NCI-H2227 treated with DMSO at 0.1 percent for 48 hours (cell line): Measurements from ENCODE around the gene SUFU.
"Not testable (repeated sequence)": the region's sequence is repeated elsewhere in the genome, so short reads cannot be mapped to it uniquely, and the experiment has no call there.

ENCODE experiments used
- DNase-seq: peaks from one replicate; lab custom pipeline; 2025; lab: John Stamatoyannopoulos, UW

The SUFU gene

DNA sequence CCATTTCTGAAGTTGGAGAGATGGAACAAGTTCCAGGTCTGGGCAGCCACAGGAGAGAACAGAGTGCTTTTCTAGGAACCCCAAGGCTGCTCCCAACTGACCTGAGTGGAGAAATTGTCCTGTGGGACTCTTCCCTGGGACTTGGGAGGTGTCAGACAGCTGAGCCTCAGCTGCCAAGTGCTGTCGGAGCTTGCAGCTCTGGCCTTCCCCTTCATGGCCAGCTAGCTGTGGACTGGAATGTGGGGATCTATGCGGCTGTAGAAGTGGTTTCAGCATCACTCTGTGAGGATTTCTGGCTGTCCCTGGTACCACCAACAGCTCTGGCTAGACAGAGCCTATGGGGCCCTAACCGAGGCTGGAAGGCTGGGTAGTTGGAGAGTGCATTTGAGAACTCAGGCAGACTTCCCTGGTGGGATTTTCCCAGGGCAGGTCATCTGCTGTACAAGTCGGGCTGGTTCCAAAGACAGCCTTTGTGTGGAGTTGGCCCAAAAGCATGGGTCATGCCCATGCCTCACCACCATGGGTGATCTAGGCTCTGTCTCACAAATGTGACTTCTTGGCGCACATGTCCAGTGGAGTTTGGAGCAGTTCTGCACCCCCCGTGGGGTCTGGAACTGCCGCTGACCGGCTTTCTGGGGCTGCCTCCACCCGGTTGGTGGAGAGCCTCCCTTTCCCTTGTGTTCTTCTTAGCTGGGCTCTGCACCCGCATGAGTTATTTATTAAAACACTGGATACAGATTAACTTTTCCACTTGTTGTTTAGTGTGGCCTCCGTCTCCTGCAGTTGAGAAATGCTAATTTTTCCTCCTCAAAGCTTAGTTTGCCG is 10.9 kb downstream of the SUFU start:
- DNase-seq = no peak

DNA sequence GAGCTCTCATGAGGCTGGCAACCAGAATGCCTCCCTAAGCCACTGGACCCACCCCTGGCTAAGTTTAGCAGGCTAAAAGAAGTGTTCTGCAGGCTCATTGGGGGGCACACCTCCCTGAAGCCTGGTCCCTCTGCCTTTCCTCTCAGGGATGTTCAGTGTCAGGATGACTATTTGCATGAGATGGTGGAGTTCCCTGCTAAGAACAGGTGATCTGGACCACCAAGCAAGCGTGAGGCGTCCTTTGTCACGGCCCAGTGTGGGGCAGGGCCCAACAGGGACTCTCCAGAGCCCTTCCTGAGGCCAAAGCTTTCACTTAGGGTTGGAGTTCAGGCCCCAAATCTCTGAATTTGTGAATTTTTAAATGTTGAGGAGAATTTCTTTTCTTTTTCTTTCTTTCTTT is 12.0 kb downstream of the SUFU start:
- DNase-seq = no peak

DNA sequence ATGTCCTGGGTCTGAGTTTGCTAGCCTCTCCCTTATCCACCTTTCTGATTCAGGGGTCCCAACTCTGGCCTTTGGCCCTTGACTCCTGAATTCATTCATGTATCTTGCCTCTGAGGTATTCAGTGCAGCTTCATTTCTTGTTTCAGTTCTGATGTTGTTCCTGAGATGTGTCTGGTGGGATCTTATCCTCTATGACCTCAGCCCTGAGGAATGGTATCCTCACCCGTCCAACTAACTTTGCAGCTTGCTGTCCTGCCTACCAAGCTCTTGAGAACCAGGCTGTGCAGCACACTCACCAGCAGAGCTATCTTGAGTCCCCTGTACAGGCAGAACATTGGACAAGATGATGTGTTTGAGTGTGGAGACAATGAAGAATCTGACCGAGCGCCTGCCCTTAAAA is 13.8 kb downstream of the SUFU start:
- DNase-seq = no peak

DNA sequence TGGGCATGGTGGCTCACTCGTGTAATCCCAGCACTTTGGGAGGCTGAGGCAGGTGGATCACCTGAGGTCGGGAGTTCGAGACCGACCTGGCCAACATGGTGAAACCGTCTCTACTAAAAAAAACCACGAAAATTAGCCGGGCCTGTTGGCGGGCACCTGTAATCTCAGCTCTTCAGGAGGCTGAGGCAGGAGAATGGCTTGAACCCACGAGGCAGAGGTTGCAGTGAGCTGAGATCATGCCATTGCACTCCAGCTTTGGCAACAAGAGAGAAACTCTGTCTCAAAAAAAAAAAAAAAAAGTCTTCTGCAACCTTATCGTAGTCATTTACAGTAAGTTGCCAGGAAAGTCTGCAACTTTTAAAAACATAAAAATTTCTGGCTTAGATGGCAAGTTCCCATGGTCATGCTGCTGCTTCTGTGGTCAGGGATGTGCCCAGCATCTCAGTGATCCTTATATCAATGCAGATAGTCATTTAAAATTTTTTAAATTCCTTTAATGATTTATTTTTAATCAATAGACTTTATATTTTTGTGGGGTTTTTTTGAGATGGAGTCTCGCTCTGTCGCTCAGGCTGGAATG is 15.6 kb downstream of the SUFU start:
- no peak for DNase-seq

DNA sequence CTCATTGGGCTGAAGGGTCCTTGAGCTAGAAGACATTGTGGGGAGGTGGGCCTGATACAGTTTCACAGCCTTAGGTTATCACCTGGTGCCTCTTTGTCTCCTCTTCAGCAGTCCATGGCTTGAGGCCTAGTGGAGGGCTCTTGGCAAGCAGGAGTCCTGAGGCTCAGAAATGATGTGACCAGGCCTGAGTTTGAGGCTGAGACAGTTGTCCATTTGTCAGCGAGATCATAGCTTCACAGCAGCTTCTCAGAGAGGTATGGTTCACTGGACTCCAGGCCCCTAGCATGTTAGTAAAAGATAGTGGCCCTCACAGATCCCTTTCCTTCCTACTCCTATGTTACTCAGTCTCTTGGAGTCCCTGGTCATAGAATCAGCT is 19.1 kb downstream of the SUFU start:
- DNase-seq = no peak

DNA sequence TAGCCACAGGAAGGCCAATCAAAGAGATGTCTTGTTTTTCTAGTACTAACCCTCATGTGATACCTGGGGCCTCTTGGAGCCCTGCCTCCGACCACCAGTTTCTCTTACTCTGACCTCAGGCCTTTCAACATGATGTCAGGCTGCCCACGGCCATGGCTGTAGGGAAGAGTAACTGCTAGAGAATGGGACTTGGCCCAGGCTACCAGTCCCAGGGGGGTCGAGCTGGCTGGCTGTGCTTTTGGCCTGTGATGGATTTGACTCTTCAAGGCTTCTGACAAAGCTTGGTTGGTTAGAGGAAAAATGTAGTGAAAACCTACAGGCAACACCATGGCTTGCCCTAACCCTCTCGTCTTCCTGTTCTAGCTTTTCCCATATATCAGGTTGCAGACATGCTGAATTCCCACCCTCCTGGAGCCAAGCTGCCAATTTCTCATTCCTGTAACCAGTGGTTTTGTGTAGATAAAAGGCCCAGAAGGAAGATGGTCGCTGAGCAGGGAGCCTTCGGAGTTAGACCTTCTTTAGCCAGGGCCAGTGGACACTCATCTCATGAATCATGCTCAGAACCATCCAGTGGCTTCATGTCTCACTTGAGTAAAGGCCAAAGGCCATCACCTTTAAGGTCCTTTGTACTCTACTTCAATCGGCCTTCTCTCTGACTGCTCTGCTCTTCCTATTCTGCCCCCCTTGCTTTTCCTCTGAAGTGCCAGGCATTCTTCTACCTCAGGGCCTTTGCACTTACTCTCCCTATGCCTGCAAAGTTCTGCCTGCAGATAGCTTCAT is 19.7 kb downstream of the SUFU start:
- DNase-seq = no peak

DNA sequence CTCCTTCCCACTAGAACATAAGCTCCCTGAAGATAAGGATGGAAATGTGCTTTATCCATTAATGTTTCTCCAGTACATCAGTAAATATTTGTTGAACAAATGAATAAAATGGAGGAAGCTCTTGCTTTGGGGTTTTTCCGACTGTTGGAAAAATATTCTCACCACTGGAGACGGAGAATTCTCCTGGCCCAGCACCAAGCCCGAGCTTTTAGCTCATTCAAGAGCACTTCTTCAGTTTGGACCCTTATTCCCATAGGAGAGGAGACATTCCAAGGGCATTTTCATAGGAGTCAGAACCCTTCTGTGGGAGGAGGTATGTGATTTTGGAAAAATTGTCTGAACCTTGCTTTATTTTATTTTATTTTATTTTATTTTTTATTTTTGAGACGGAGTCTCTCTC is 21.0 kb downstream of the SUFU start:
- DNase-seq = no peak

DNA sequence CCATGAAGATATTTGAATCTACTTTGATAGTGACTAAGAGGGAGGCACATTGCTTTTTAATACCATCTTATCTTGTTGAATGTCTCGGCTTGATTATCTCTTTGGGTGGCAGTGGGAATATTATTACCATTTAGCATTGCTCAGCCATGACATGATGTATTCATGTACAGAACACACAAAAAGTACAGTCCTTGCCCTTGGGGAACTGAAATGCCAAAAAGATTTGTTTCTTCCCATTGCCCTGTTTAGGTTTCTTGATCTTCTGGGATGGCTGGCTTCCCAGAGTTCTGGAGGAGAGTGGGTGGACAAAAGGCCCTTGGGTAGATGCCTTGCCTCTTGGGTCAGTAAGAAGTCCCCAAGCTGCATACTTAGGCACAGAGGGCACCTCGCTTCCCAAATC is 23.8 kb downstream of the SUFU start:
- DNase-seq = no peak

DNA sequence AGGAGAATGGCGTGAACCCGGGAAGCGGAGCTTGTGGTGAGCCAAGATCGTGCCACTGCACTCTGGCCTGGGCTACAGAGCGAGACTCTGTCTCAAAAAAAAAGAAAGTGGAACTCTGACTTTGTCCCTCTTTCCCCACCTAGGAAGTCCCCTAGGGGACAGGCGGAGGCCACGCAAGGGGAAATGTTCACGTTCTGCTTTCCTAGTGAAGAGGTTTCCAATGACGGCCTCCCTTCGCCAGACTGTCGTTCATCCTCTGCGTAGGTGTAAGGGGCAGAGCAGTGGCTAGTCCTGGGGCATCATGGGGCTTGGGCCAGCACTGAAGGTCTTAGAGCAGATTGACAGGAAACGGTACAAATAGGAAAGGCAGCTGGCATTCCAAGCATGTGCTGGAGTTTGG is 30.6 kb downstream of the SUFU start:
- no peak for DNase-seq

DNA sequence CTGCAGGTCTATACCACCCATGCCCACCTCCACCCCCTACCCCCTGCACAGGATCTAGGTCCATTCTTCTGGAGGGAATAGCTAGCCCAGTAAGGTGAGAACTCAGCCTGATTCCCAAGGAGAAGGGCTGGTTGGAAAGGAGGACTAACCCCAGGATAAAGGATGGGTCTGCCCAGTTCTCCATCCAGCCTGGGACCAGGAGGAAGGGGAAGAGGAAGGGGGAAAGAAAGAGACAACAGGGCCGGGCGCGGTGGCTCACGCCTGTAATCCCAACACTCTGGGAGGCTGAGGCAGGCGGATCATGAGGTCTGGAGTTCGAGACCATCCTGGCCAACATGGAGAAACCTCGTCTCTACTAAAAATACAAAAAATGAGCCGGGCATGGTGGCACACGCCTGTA is 31.2 kb downstream of the SUFU start:
- DNase-seq = not testable (repeated sequence)

DNA sequence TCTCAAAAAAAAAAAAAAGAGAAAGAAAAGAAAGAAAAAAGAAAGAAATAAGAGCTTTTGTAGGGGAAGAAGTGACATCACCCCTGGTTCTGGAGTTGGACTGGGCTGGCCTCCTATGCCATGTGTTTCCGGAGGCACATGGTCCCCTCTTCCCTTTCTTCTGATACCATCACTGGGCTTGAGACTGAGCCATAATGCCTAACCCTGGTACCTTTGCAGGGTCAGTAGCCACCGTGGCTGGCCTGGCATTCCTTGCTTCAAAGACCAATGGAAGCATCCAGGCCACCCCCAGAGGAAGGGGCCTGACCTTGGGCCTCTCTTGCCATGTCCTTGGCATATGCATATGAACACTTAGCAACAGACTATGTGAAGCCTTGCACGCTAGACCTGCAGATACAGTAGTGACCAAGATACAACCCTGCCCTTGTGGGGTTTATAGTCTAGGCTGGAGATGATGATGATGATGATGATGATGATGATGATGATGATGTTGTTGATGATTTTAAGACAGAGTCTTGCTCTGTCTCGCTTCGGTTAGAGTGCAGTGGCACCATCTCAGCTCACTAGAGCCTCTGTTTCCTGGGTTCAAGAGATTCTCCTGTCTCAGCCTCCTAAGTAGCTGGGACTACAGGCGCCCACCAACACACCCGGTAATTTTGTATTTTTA is 31.8 kb downstream of the SUFU start:
- DNase-seq = no peak

DNA sequence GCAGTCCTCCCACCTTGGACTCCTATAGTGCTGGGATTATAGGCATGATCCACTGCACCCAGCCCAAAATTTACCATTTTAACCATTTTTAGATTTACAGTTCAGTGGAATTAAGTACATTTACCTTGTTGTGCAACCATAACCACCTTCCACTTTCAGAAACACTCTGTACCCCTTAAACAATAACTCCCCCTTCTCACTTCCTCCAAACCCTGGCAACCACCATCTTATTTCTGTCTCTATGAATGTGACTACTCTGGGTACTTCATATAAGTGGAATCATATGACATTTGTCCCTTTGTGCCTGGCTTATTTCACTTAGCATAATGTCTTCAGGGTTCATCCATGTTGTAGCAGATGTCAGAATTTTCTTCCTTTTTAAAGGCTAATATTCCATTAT is 33.6 kb downstream of the SUFU start:
- DNase-seq = no peak

DNA sequence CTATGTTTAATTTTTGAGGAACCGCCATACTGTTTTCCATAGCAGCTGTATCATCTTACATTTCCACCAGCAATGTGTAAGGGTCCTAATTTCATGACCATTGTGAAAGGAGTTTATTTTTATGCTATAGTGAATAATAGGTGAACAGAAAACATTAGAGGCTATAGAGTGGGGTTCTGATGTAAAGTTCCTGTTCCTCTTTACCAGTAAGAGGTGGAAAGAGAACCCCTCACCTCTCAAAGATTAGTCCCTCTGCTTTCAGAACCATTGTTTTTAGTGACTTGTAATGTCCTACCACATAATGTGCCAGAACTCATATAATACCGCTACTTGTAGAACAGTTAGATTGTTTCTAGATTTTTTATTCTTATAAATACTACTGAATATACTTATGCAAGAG is 34.2 kb downstream of the SUFU start:
- DNase-seq = no peak

DNA sequence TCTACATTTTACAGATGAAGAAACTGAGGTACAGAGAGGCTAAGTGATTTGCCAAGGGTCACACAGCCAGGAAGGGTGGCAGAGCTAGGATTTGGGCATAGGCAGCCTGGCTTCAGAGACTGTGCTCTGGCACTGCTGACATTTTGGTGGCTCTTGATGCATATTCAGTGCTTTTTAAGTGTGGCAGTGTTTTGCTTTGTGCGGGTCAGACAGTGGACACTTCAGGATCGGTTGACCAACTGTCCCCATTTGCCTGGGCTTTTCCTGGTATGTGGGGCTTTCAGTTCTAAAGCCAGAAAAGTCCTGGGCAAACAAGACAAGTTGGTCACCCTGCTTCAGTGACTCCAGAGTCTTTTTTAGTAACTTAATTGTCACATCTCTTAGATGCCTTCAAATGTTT is 35.0 kb downstream of the SUFU start:
- DNase-seq = no peak

DNA sequence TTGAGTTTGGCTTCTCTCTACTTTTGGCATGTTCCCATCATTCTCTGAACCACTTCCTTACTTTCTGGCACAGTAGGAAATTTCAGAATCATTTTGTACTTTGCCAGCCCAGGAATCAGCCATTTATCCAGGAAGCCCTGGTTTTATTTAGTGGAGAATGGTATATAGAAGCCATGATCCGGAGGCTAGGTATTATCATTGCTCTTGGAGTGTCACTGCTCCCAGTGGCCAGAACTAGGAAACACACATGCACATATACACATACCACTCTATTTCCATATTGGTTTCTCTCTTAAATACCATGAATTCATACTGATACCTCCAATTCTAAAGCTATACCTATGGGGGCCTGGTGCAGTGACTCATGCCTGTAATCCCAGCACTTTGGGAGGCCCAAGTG is 36.3 kb downstream of the SUFU start:
- no peak for DNase-seq

DNA sequence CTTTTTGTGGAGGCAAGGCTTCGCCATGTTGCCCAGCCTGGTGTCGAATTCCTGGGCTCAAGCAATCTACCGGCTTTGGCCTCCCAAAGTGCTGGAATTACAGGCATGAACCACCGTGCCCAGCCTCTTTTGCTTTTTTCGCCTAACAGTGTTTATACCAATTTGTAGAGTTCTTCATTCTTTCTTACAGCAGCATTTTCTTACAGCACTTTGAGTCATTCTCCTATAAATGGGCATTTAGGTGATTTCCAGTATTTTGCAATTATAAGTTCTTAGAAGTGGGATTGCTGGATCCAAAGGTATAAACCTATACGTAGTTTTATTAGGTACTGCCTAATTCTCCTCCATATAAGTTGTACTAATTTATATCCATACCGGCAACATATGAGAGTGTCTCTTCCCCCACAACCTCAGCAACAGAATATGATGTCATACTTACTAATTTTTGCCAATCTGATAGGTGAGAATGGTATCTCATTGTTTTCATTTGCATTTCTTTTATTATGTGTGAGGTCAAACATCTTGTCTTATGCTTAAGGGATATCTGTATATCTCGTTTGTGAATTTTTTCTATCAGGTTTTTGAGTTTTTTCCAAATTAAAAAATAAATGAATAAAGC is 39.1 kb downstream of the SUFU start:
- DNase-seq = no peak

DNA sequence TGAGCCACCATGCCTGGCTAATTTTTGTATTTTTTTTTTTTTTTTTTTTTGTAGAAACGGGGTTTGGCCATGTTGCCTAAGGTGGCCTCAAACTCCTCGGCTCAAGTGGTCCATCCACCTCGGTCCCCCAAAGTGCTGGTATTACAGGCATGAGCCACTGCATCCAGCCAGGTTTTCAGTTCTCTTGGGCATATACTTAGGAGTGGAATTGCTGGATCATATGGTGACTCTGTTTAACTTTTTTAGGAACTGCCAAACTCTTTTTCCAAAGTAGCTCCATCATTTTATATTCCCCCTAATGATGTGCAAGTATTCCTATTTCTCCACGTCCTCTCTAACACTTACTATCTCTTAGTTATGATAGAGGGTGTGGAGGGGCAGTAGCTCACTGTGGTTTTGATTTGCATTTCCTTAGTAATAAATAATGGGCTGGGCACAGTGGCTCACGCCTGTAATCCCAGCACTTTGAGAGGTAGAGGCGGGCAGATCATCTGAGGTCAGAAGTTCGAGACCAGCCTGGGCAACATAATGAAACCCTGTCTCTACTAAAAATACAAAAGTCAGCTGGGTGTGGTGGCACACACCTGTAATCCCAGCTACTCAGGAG is 41.6 kb downstream of the SUFU start:
- no peak for DNase-seq

DNA sequence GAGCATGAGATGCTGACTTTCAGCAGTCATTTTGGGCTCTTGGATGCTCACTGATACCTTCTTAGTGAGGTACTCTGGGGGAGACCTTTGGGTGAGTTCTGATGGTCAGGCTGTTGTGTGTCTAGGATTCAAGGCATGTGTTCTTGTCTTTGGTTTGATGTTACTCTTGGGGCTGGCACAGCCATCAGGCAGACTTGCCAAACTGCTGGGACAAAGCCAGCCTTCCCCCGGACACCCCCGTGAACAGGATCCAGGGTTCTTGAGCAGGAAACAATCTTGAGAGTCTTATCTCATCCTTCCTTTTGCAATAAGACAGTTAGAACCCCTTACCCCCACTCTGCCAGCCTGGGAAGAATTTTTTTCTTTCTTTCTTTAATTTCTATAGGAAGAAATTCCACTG is 42.2 kb downstream of the SUFU start:
- DNase-seq = no peak

DNA sequence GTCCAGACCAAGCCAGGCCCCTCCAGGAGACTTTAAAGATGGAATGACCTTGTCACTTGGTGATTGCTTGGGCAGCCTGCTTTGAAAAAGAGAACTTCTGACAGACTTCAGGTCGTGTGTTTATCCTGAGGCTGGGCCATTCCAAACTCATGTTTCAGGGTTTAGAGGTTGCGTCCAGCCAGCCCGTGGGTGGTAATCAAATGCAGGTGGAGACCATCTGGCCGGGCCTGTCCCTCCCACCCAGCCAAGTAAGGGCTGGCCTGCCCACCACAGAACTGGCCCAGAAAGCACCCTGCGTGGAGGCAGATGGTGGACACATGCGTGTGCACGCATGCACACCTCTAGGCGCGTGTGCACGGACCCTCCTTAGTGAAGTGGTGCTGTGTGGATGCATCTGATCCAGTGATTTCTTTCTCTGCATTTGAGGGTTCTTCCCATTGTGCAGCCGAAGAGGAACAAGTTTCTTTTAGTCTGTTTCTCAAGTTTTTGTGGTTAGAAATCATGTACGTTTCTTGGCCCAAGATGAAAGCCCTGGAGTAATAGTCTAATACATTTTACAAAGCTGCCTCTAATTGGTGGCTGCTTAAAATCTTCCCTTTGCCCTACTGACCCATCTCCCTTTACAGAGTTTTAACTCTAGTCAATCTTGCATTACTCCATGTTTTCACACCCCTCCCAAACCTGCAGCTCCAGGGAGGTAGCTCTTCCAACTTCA is 43.0 kb downstream of the SUFU start:
- DNase-seq = no peak

DNA sequence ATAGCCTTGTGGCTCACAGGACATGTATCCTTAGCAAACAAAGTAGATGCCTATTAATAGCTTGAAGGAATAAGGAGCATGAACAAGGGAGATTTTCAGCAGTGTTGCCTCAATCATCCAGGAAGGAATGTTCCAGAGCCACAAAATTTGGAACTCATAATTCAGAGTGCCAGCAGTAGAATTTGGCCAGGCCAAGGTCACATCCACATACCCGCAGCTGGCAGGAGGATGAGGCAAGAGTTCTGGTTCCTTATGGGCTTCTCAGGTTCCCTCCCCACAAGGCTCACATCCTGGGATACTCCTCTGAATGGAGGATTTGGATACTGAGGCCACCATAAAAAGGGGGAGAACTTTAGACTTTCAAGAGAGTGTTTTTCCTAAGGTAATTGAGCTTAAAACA is 45.8 kb downstream of the SUFU start:
- DNase-seq = no peak

DNA sequence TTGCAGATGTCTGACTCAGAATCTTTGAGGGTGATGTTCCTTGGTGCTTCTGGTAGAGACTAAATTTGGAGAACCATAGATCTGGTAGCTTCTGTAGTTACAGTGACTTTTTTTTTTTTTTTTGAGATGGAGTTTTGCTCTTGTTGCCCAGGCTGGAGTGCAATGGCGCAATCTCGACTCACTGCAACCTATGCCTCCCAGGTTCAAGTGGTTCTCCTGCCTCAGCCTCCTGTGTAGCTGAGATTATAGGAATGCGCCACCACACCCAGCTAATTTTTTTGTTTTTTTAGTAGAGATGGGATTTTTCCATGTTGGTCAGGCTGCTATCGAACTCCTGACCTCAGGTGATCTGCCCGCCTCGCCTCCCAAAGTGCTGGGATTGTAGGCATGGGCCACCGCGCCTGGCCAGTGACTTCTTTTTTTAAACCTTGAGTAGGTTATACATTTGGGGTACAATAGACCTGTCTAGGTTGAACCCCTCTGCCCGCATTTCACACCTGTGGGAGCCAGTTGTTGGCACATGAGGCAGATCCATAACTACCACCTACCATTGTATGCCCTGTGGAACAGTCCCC is 47.0 kb downstream of the SUFU start:
- DNase-seq = no peak
